ENCODE measurements around the gene SUFU.
A peak's percentile ranks its signal among the peaks of the same experiment; 100 is the strongest.
"Not testable (repeated sequence)": the region's sequence is repeated elsewhere in the genome, so short reads cannot be mapped to it uniquely, and the experiment has no call there.

SUFU gene

GRCh38 chr10:102479651-102480050 is 24.1 kb upstream of the SUFU start:
- H3K4me3 ChIP-seq (ENCODE audit: low read depth, low read length): no peak overlapping the region

- H3K4me3 ChIP-seq (ENCODE audit: low read depth, low read length): no peak overlapping the region
These were observed 23.4 kb upstream of the SUFU start for GRCh38 chr10:102480396-102480795.

- no peak overlapping the region for H3K4me3 ChIP-seq (ENCODE audit: low read depth, low read length)
These were observed 19.8 kb upstream of the SUFU start for GRCh38 chr10:102484021-102484420.

GRCh38 chr10:102485093-102485784 is 18.5 kb upstream of the SUFU start:
- no peak overlapping the region for H3K4me3 ChIP-seq (ENCODE audit: low read depth, low read length)

- no peak overlapping the region for H3K4me3 ChIP-seq (ENCODE audit: low read depth, low read length)
These were observed 12.6 kb upstream of the SUFU start for GRCh38 chr10:102491136-102491535.

GRCh38 chr10:102492344-102492939 is 11.3 kb upstream of the SUFU start:
- H3K4me3 ChIP-seq (ENCODE audit: low read depth, low read length): no peak overlapping the region

- H3K4me3 ChIP-seq (ENCODE audit: low read depth, low read length): no peak overlapping the region
These were observed 10.8 kb upstream of the SUFU start for GRCh38 chr10:102492983-102493382.

- H3K4me3 ChIP-seq (ENCODE audit: low read depth, low read length): no peak overlapping the region
These were observed 10.0 kb upstream of the SUFU start for GRCh38 chr10:102493771-102494170.

GRCh38 chr10:102497545-102497944 is 6.2 kb upstream of the SUFU start:
- H3K4me3 ChIP-seq (ENCODE audit: low read depth, low read length): no peak overlapping the region

GRCh38 chr10:102499356-102499755 is 4.4 kb upstream of the SUFU start:
- no peak overlapping the region for H3K4me3 ChIP-seq (ENCODE audit: low read depth, low read length)

- H3K4me3 ChIP-seq (ENCODE audit: low read depth, low read length): not testable (repeated sequence)
These were observed 3.1 kb upstream of the SUFU start for GRCh38 chr10:102500686-102501085.

GRCh38 chr10:102501201-102502028 is 2.4 kb upstream of the SUFU start:
- H3K4me3 ChIP-seq (ENCODE audit: low read depth, low read length): peak overlapping the region; percentile 99

- H3K4me3 ChIP-seq (ENCODE audit: low read depth, low read length): peak overlapping the region; percentile 99
These were observed 1.8 kb upstream of the SUFU start for GRCh38 chr10:102502029-102502336.

- peak within 1 kb of the TSS; percentile 99 for H3K4me3 ChIP-seq (ENCODE audit: low read depth, low read length)
These were observed 1.2 kb upstream of the SUFU start, which contains the start of gene ACTR1A for GRCh38 chr10:102502337-102503151. ACTR1A (minus strand) TSS chr10:102502712; CDS start chr10:102502647, 65 bp downstream.

- peak overlapping the region; percentile 69 for H3K4me3 ChIP-seq (ENCODE audit: low read depth, low read length)
These were observed 605 bp downstream of the SUFU start for GRCh38 chr10:102504179-102504975.

- H3K4me3 ChIP-seq (ENCODE audit: low read depth, low read length): peak overlapping the region; percentile 69
These were observed 1.2 kb downstream of the SUFU start for GRCh38 chr10:102504976-102505300.

- no peak overlapping the region for H3K4me3 ChIP-seq (ENCODE audit: low read depth, low read length)
These were observed 1.8 kb downstream of the SUFU start for GRCh38 chr10:102505462-102506115.

GRCh38 chr10:102507521-102507920 is 3.7 kb downstream of the SUFU start:
- no peak overlapping the region for H3K4me3 ChIP-seq (ENCODE audit: low read depth, low read length)

- no peak overlapping the region for H3K4me3 ChIP-seq (ENCODE audit: low read depth, low read length)
These were observed 4.7 kb downstream of the SUFU start for GRCh38 chr10:102508506-102508905.

GRCh38 chr10:102509387-102509786 is 5.6 kb downstream of the SUFU start:
- H3K4me3 ChIP-seq (ENCODE audit: low read depth, low read length): no peak overlapping the region

Measured in iPS-11a (cell line).